ENCODE data around the gene PRAMEF15. TPM values are rescaled to one million over a fixed set of nuclear protein-coding genes. Genes with fewer than 3 reads are reported as not detected.
"Not testable (repeated sequence)": the region's sequence is repeated elsewhere in the genome, so short reads cannot be mapped to it uniquely, and the experiment has no call there.

PRAMEF15 gene
- total RNA-seq = not detected in 2 replicates
- long read RNA-seq = 0 reads

DNA sequence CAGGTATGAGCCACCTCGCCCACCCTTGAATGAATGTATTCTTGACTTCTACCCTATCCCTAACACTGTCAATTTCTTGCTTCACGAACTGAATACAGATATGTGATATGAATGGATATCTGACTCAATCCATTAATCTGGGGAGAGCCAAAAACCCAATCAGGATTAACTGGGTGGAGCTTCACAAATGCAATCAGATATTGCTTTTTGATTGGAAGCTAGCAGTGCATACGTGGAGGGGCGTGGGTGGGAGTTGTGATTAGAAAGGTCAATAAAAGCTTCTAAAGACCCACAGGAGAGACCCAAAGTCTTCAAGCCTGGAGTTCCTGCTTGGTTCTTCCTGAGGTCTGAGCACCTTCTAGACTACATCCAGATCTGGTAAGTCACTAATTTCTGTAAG, at the start of gene PRAMEF15:
PRAMEF15 (plus strand) TSS at position 301 of the 400 bp plus-strand sequence. CDS start 2,827 bp downstream, outside the sequence.
- not testable (repeated sequence) for H3K27me3 Mint-ChIP-seq (ENCODE audit: low read depth); H3K4me1 Mint-ChIP-seq; DNase-seq (ENCODE audit: low read depth, low spot score); H3K27ac Mint-ChIP-seq (ENCODE audit: unreplicated experiment); H3K4me3 Mint-ChIP-seq; H3K36me3 Mint-ChIP-seq (ENCODE audit: low read depth); H3K9me3 Mint-ChIP-seq

DNA sequence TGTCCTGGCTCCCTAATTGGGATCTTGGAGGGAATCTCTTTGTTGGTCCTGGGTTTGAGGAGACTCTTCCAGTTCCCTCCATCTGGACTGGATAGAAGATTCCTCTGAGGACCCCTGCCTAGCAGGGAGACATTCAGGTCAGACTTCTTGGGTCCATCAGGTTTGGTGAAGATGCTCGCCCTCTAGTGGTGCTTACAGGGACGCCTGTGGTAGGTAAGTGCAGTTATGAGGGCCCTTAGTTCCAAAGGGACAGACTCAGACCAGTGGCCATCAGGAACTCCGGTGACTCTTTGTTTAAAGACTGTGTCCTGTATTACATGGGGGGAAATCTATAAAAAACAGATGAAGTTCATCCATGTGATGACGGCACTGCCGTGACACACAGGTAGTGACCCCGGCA, 38.4 kb upstream of the PRAMEF15 start:
- not testable (repeated sequence) for DNase-seq (ENCODE audit: low read depth, low spot score); H3K9me3 Mint-ChIP-seq

DNA sequence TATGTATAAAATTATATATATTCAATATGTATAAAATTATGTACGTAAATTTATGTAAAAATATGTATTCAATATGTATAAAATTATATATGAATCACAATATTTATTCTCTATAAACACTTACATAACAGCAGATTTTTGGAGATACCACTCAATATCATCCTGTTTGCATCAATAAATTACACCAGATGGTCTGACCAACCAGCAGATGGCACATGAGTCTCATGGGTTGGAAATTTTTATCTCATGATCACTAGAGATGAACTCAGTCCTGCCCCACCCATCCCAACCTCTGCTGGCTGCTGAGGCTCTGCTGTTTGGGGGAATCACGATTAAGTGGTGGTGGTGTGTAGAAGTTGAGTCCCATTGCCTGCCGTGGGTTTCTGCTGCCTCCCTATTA, 35.8 kb upstream of the PRAMEF15 start:
- not testable (repeated sequence) for H3K4me3 Mint-ChIP-seq; H3K27ac Mint-ChIP-seq (ENCODE audit: unreplicated experiment); H3K27me3 Mint-ChIP-seq (ENCODE audit: low read depth); DNase-seq (ENCODE audit: low read depth, low spot score); H3K36me3 Mint-ChIP-seq (ENCODE audit: low read depth); H3K4me1 Mint-ChIP-seq; H3K9me3 Mint-ChIP-seq

More for the DNA sequence above, 38.4 kb upstream of the PRAMEF15 start:
- not testable (repeated sequence) for H3K27ac Mint-ChIP-seq (ENCODE audit: unreplicated experiment); H3K36me3 Mint-ChIP-seq (ENCODE audit: low read depth); H3K4me1 Mint-ChIP-seq; H3K4me3 Mint-ChIP-seq; H3K27me3 Mint-ChIP-seq (ENCODE audit: low read depth)

DNA sequence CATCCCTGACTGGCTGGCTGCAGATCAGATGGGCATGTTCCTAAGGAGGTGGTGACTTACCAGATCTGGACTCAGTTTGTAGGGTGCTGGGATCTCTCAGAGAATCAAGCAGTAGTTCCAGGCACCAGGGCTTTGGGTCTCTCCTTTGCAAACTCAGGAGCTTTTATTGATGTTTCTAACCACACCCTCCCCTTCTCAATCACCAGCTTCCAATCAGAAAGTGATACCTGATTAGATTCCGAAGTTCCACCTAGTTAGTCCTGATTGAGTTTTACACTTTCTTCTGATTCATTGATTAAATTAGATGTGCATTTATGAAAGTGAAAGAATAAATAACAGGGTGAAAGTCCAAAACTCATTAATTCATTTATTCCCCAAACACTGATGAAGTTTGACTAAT, 30.3 kb upstream of the PRAMEF15 start, which contains the start of gene PRAMEF8:
PRAMEF8 (minus strand) TSS at position 101 of the 400 bp plus-strand sequence. CDS start 1,046 bp downstream, outside the sequence.
- not testable (repeated sequence) for H3K4me1 Mint-ChIP-seq; H3K4me3 Mint-ChIP-seq; H3K27ac Mint-ChIP-seq (ENCODE audit: unreplicated experiment); H3K9me3 Mint-ChIP-seq; H3K36me3 Mint-ChIP-seq (ENCODE audit: low read depth); H3K27me3 Mint-ChIP-seq (ENCODE audit: low read depth); DNase-seq (ENCODE audit: low read depth, low spot score)

DNA sequence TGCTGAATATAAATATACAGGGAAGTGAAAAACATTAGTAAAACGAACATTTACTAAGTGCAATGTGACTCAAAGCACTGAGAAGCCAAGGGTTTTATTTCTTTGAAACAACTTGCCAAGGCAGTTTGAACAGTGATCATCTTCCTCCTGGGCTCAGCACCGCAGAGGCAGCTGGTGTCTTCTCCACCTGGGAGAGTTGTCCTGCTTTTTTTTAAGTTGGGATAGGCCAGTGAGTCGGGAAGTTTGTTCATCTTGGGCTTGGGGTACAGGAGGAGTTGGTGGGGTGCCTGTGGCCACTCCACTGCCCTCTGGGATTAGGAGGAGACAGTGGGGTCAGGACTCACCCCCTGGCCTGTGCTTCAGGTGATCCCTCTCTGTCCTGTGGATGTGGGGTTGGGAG, 26.4 kb upstream of the PRAMEF15 start:
- H3K9me3 Mint-ChIP-seq; H3K4me1 Mint-ChIP-seq; H3K36me3 Mint-ChIP-seq (ENCODE audit: low read depth); DNase-seq (ENCODE audit: low read depth, low spot score); H3K27me3 Mint-ChIP-seq (ENCODE audit: low read depth); H3K27ac Mint-ChIP-seq (ENCODE audit: unreplicated experiment); H3K4me3 Mint-ChIP-seq: not testable (repeated sequence)

DNA sequence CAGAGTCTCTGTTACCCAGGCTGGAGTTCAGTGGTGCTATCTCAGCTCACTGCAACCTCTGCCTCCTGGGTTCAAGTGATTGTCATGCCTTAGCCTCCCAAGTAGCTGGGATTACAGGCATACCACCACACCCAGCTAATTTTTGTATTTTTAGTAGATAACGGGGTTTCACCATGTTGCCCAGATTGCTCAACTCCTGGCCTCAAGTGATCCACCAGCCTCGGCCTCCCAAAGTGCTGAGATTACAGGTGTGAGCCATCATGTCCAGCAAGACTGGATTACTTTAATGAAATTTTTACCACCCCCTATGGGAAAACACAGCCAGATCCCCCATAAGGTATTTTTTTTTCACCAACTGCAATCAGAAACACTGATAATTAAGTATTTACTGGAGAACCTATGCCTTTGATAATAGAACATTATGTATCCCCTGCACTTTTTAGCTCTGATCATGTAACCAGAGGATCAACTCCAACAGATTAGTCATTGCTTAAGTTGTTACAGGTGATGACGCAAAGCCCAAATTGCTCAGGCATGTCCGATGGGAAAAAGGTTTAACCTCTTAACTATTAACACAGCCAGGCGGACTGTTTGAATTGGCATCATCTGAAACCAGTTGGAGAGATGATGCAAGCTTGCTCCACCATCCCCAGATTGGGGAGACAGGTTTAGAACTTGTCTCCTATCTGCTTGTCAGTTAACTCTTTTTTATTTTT, 18.0 kb upstream of the PRAMEF15 start:
- not testable (repeated sequence) for H3K9me3 Mint-ChIP-seq; H3K27me3 Mint-ChIP-seq (ENCODE audit: low read depth); DNase-seq (ENCODE audit: low read depth, low spot score); H3K4me1 Mint-ChIP-seq; H3K27ac Mint-ChIP-seq (ENCODE audit: unreplicated experiment); H3K4me3 Mint-ChIP-seq; H3K36me3 Mint-ChIP-seq (ENCODE audit: low read depth)

DNA sequence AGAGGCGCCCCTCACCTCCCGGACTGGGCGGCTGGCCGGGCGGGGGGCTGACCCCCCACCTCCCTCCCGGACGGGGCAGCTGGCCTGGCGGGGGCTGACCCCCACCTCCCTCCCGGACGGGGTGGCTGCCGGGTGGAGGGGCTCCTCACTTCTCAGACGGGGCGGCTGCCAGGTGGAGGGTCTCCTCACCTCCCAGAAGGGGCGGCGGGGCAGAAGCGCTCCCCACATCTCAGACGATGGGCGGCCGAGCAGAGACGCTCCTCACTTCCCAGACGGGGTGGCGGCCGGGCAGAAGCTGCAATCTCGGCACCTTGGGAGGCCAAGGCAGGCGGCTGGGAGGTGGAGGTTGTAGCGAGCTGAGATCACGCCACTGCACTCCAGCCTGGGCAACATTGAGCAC, 16.7 kb upstream of the PRAMEF15 start:
- not testable (repeated sequence) for H3K27me3 Mint-ChIP-seq (ENCODE audit: low read depth); H3K4me3 Mint-ChIP-seq; H3K4me1 Mint-ChIP-seq; H3K27ac Mint-ChIP-seq (ENCODE audit: unreplicated experiment); H3K9me3 Mint-ChIP-seq; H3K36me3 Mint-ChIP-seq (ENCODE audit: low read depth); DNase-seq (ENCODE audit: low read depth, low spot score)

DNA sequence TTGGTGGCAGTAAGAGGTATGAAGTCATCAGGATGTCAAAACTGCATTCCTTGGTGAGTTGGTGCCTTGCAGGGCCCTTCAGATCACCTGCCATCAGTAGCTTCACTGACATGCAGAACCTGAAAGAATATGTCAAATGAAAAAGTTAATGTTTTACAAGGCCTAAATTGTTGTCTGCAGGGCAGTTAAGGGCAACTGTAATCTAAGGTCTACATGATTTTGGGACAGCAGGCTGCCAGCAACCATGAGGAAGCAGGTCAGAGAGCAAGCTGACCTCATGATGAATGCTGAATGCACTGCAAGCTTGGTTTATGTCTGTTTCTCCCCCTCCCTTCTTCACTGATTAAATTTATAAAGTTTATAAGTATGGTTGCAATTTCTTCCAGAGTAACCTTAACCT, 13.2 kb upstream of the PRAMEF15 start:
- H3K4me1 Mint-ChIP-seq; H3K36me3 Mint-ChIP-seq (ENCODE audit: low read depth); H3K27me3 Mint-ChIP-seq (ENCODE audit: low read depth); DNase-seq (ENCODE audit: low read depth, low spot score); H3K4me3 Mint-ChIP-seq; H3K9me3 Mint-ChIP-seq; H3K27ac Mint-ChIP-seq (ENCODE audit: unreplicated experiment): not testable (repeated sequence)

DNA sequence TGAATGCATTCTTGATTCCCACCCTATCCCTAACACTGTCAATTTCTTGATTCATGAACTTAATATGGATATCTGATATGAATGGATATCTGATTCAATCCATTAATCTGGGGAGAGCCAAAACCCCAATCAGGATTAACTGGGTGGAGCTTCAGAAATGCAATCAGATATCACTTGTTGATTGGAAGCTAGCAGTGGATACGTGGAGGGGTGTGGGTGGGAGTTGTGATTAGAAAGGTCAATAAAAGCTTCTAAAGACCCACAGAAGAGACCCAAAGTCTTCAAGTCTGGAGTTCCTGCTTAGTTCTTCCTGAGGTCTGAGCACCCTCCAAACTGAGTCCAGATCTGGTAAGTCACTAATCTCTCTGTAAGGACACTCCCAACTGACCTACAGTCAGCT, 12.1 kb upstream of the PRAMEF15 start, which contains the start of gene PRAMEF33:
PRAMEF33 (plus strand) TSS at position 301 of the 400 bp plus-strand sequence. CDS start 2,416 bp downstream, outside the sequence.
- H3K27ac Mint-ChIP-seq (ENCODE audit: unreplicated experiment); H3K36me3 Mint-ChIP-seq (ENCODE audit: low read depth); H3K4me3 Mint-ChIP-seq: not testable (repeated sequence)

DNA sequence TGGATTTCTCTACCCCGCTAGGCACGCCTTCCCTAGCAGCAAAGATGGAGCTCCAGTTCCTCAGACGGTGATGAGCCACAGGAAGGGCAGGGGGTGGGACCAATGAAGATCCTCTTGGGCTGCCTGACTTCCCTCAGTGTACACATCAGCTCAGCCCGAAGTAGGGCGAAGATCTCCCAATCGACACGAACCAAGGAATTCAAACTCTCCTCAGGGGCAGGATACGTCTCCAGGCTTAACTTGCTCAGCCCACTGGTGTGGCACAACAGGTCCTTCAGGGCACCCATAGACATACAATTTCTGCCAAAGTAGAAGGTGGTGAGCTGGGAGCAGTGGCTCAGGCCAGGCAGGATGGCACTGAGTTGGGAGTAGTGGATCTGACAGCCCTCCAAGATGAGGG, 27.1 kb downstream of the PRAMEF15 start:
- H3K36me3 Mint-ChIP-seq (ENCODE audit: low read depth); H3K27ac Mint-ChIP-seq (ENCODE audit: unreplicated experiment); H3K9me3 Mint-ChIP-seq; H3K4me3 Mint-ChIP-seq; H3K4me1 Mint-ChIP-seq; DNase-seq (ENCODE audit: low read depth, low spot score); H3K27me3 Mint-ChIP-seq (ENCODE audit: low read depth): not testable (repeated sequence)

More for the DNA sequence above, 12.1 kb upstream of the PRAMEF15 start, which contains the start of gene PRAMEF33:
- DNase-seq (ENCODE audit: low read depth, low spot score); H3K4me1 Mint-ChIP-seq; H3K9me3 Mint-ChIP-seq; H3K27me3 Mint-ChIP-seq (ENCODE audit: low read depth): not testable (repeated sequence)

DNA sequence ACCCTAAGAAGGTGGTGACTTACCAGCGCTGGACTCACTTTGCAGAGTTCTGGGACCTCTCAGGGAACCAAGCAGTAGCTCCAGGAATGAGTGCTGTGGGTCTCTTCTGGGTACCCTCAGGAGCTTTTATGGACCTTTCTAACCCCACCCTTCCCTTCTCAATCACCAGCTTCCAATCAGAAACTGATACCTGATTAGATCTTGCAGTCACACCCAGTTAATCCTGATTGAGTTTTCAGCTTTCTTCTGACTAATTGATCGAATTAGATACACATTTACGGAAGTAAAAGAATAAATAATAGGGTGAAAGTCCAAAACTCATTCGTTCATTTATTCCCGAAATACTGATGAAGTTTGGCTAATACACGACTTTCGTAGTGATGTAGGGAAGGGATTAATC, 31.7 kb downstream of the PRAMEF15 start, which contains the start of gene PRAMEF14:
PRAMEF14 (minus strand) TSS at position 101 of the 400 bp plus-strand sequence. CDS start 1,820 bp downstream, outside the sequence.
- not testable (repeated sequence) for H3K27ac Mint-ChIP-seq (ENCODE audit: unreplicated experiment); H3K4me3 Mint-ChIP-seq; H3K9me3 Mint-ChIP-seq; H3K27me3 Mint-ChIP-seq (ENCODE audit: low read depth); DNase-seq (ENCODE audit: low read depth, low spot score); H3K36me3 Mint-ChIP-seq (ENCODE audit: low read depth); H3K4me1 Mint-ChIP-seq

DNA sequence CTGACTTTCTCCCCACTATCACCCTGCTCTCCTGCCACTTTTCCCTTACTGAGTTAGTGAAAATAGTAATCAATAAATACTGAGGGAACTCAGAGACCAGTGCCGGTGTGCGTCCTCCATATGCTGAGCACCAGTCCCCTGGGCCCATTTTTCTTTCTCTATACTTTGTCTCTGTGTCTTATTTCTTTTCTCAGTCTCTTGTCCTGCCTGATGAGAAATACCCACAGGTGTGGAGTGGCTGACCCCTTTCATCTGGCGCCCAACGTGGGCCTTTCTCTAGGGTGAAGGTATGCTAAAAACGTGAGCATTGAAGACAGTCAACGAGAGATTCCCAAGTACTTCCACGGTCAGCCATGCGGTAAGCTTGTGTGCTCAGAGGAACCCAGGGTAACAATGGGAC, 38.1 kb downstream of the PRAMEF15 start:
- H3K9me3 Mint-ChIP-seq; H3K36me3 Mint-ChIP-seq (ENCODE audit: low read depth); DNase-seq (ENCODE audit: low read depth, low spot score); H3K27me3 Mint-ChIP-seq (ENCODE audit: low read depth); H3K4me1 Mint-ChIP-seq; H3K4me3 Mint-ChIP-seq: not testable (repeated sequence)
- peak overlapping the region; percentile 57 for H3K27ac Mint-ChIP-seq (ENCODE audit: unreplicated experiment)
